ENCODE measurements around the gene MATR3. TPM values are rescaled to one million over a fixed set of nuclear protein-coding genes. Genes with fewer than 3 reads are reported as not detected.

Gene MATR3
- total RNA-seq, 1 experiment from 2014 or later, result 145 TPM

DNA sequence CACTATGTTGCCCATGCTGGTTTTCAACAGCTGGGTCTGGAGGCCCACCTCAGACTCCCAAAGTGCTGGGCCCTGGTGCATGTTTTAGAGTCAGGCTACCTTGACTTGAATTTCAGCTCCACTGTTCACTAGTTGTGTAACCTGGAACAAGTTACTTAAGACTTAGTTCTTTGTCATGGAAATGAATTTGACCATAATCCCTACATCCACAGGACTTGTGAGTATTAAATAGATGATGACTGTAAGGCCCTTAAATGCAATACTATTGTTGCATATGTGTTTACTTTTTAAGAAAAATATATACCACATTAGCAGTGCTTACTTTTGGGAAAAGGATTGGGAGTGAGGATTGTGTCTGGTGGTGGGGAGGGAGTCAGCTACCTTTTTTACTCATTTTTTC, 64.5 kb downstream of the MATR3 start:
- intact Hi-C loops (cut with micrococcal nuclease; ENCODE audit: unreplicated experiment), result no loop called here
- Histone ChIP-seq H3K36me3 (ENCODE audit: low read depth) (0 out of 2 replicates have a peak, but pooled peaks cover 5% of the 10 kb centered on the region), H3F3A (ENCODE audit: insufficient read depth, low read depth) (no peaks in the 10 kb centered on the region), H3K4me2 (no peak overlapping the region), H3K79me2 (ENCODE audit: low read depth) (peaks cover 99% of the 10 kb centered on the region), H2AFZ (no peak overlapping the region), H3K9me2 (ENCODE audit: insufficient read depth) (no peaks in the 10 kb centered on the region), H3K27me3 (ENCODE audit: insufficient read depth, low read depth) (no peaks in the 10 kb centered on the region), H3K4me1 (replicated peaks; ENCODE audit: insufficient read depth) (no peaks in the 10 kb centered on the region), H4K20me1 (ENCODE audit: insufficient read depth) (peaks cover 97% of the 10 kb centered on the region), H3K27ac (no peak overlapping the region), H3K9me3 (ENCODE audit: insufficient read depth, low read depth) (no peaks in the 10 kb centered on the region), H3K4me3 (no peak overlapping the region)
- POLR2A ChIA-PET (ENCODE audit: unreplicated experiment), result no interaction called here
- no peak for DNase-seq
- TF ChIP-seq CTCF (conservative IDR thresholded peaks at IDR 0.05) (no peak), EZH2 (IDR thresholded peaks at IDR 0.05; ENCODE audit: low read depth) (no peak)
- no TSS peak for BruUV-seq (replicated peaks)
- CTCF ChIA-PET, result no interaction called here

DNA sequence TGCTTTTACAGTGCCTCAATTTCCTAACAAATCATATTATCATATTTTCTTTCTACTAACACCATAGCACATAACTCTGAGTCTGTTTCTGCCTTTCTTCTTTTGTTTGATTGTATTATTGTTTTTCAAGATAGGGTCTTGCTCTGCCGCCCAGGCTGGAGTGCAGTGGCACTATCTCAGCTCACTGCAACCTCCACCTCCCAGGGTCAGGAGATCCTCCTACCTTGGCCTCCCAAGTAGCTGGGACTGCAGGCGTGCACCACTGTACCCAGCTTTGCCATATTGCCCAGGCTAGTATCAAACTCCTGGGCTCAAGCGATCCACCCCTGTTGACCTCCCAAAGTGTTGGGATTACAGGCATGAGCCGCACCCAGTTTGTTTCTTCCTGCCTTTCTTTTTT, 66.8 kb downstream of the MATR3 start:
- no peak for TF ChIP-seq EZH2 (IDR thresholded peaks at IDR 0.05; ENCODE audit: low read depth)
- no peak for TF ChIP-seq CTCF (conservative IDR thresholded peaks at IDR 0.05)
- peaks cover 88% of the 10 kb centered on the region for H4K20me1 ChIP-seq (ENCODE audit: insufficient read depth)
- BruUV-seq (replicated peaks), result no TSS peak
- no peak overlapping the region for H2AFZ ChIP-seq
- 0 out of 2 replicates have a peak, but pooled peaks cover 12% of the 10 kb centered on the region for H3K36me3 ChIP-seq (ENCODE audit: low read depth)
- H3K9me2 ChIP-seq (ENCODE audit: insufficient read depth), result no peaks in the 10 kb centered on the region
- H3K9me3 ChIP-seq (ENCODE audit: insufficient read depth, low read depth), result no peaks in the 10 kb centered on the region
- ChIA-PET CTCF (no interaction called here), POLR2A (ENCODE audit: unreplicated experiment) (no interaction called here)
- H3K27me3 ChIP-seq (ENCODE audit: insufficient read depth, low read depth), result no peaks in the 10 kb centered on the region
- no peaks in the 10 kb centered on the region for H3F3A ChIP-seq (ENCODE audit: insufficient read depth, low read depth)
- H3K4me1 ChIP-seq (replicated peaks; ENCODE audit: insufficient read depth), result no peaks in the 10 kb centered on the region
- H3K4me2 ChIP-seq, result no peak overlapping the region
- intact Hi-C loops (cut with micrococcal nuclease; ENCODE audit: unreplicated experiment), result no loop called here
- H3K27ac ChIP-seq, result no peak overlapping the region
- DNase-seq, result no peak
- no peak overlapping the region for H3K4me3 ChIP-seq
- peaks cover 76% of the 10 kb centered on the region for H3K79me2 ChIP-seq (ENCODE audit: low read depth)

DNA sequence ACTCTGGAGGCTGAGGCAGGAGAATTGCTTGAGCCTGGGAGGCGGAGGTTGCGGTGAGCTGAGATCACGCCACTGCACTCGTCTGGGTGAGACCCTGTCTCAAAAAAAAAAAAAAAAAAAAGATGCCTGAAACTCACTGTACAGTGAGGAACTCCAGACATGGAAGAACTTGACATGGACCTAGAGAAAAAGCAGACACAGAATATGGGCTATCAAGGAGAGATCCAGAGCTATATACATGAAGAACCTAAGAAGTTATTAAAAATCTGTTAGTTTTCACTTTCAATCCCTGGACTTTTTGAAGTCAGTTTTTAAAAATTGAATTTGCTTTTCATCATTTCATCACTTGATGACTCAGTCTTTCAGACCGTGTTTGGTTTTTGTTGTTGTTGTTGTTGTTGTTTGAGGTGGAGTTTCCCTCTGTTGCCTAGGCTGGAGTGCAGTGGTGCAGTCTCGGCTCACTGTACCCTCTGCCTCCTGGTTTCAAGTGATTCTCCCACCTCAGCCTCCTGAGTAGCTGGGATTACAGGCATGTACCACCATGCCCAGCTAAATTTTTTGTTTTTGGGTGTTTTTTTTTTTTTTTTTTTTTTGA, 68.4 kb downstream of the MATR3 start:
- intact Hi-C loops (cut with micrococcal nuclease; ENCODE audit: unreplicated experiment), result no loop called here
- CTCF ChIA-PET, result no interaction called here
- TF ChIP-seq CTCF (conservative IDR thresholded peaks at IDR 0.05) (no peak), EZH2 (IDR thresholded peaks at IDR 0.05; ENCODE audit: low read depth) (no peak)
- Histone ChIP-seq H3K36me3 (ENCODE audit: low read depth) (peaks cover 18% of the 10 kb centered on the region; the same call in 1 of the 2 replicates), H3K9me2 (ENCODE audit: insufficient read depth) (no peaks in the 10 kb centered on the region), H3K27me3 (ENCODE audit: insufficient read depth, low read depth) (no peaks in the 10 kb centered on the region), H3K4me2 (no peak overlapping the region), H3K79me2 (ENCODE audit: low read depth) (peaks cover 60% of the 10 kb centered on the region), H2AFZ (no peak overlapping the region), H3K4me1 (replicated peaks; ENCODE audit: insufficient read depth) (no peaks in the 10 kb centered on the region), H4K20me1 (ENCODE audit: insufficient read depth) (peaks cover 73% of the 10 kb centered on the region), H3K4me3 (no peak overlapping the region), H3F3A (ENCODE audit: insufficient read depth, low read depth) (0 out of 2 replicates have a peak, but pooled peaks cover 5% of the 10 kb centered on the region), H3K9me3 (ENCODE audit: insufficient read depth, low read depth) (no peaks in the 10 kb centered on the region), H3K27ac (no peak overlapping the region)
- BruUV-seq (replicated peaks), result no TSS peak
- POLR2A ChIA-PET (ENCODE audit: unreplicated experiment), result no interaction called here
- DNase-seq, result no peak
